Measurements from ENCODE around the gene PSMC2. TPM values are rescaled to one million over a fixed set of nuclear protein-coding genes. Genes with fewer than 3 reads are reported as not detected.

The PSMC2 gene
- polyA plus RNA-seq, 1 donor from 2014 or later = 192 TPM

DNA sequence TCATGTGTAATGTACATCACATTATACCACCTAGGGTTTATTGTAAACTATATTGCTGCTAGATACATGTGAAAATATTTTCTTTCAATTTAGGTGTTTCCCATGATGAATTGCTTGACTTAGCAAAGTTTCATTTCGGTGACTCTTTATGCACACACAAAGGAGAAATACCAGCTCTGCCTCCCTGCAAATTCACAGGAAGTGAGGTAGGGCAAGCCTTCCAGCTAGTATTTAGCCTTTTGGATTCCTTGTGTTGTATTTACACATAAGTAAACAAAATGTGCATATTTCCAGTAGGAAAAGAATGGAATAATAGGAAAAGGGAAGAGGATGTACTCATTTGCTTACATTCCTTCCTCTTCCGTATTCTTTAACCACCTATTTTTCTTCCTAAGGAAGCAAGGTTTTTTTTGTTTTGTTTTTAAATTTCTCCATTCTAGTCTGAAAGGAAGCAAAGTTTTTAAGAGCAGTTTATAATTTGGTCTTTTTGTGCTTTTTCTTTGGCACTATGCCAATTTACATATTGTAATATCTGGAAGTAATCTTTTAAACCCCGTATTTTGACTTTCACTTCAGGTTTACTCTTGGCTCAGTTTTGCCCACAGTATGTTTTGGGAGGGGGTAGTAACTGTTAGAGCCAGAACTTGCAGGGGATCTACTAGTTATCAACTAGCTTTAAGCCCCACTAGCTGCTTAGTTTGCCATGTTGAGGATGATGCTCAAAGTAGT lies 39.8 kb upstream of the PSMC2 start:
- Histone ChIP-seq H3K27ac (ENCODE audit: low read length) (no peak overlapping the region), H3K79me2 (replicated peaks; ENCODE audit: insufficient read depth, low read length) (no peaks in the 10 kb centered on the region), H3K27me3 (ENCODE audit: insufficient read depth, low read depth, low read length) (no peaks in the 10 kb centered on the region), H3F3A (ENCODE audit: insufficient read depth, low read length, poor library complexity, severe bottlenecking) (no peaks in the 10 kb centered on the region), H3K4me3 (ENCODE audit: low read length) (no peak overlapping the region), H3K9ac (ENCODE audit: low read length) (no peak overlapping the region), H3K9me3 (ENCODE audit: low read length) (no peaks in the 10 kb centered on the region), H4K20me1 (ENCODE audit: insufficient read depth) (no peaks in the 10 kb centered on the region), H3K9me2 (ENCODE audit: insufficient read depth, low read length) (no peaks in the 10 kb centered on the region), H2AFZ (ENCODE audit: low read depth, low read length) (no peak overlapping the region), H3K4me2 (ENCODE audit: low read length) (no peak overlapping the region), H3K36me3 (ENCODE audit: insufficient read depth, low read length) (peaks cover 33% of the 10 kb centered on the region)
- TF ChIP-seq SMC3 (conservative IDR thresholded peaks at IDR 0.05; ENCODE audit: poor library complexity) = no peak
- no peak for TF ChIP-seq MXI1 (conservative IDR thresholded peaks at IDR 0.05; ENCODE audit: poor library complexity, severe bottlenecking)
- no peak for TF ChIP-seq EZH2 (IDR thresholded peaks at IDR 0.05; ENCODE audit: borderline replicate concordance, insufficient read depth, low read length, poor library complexity, severe bottlenecking)
- TF ChIP-seq, protein P1, sequence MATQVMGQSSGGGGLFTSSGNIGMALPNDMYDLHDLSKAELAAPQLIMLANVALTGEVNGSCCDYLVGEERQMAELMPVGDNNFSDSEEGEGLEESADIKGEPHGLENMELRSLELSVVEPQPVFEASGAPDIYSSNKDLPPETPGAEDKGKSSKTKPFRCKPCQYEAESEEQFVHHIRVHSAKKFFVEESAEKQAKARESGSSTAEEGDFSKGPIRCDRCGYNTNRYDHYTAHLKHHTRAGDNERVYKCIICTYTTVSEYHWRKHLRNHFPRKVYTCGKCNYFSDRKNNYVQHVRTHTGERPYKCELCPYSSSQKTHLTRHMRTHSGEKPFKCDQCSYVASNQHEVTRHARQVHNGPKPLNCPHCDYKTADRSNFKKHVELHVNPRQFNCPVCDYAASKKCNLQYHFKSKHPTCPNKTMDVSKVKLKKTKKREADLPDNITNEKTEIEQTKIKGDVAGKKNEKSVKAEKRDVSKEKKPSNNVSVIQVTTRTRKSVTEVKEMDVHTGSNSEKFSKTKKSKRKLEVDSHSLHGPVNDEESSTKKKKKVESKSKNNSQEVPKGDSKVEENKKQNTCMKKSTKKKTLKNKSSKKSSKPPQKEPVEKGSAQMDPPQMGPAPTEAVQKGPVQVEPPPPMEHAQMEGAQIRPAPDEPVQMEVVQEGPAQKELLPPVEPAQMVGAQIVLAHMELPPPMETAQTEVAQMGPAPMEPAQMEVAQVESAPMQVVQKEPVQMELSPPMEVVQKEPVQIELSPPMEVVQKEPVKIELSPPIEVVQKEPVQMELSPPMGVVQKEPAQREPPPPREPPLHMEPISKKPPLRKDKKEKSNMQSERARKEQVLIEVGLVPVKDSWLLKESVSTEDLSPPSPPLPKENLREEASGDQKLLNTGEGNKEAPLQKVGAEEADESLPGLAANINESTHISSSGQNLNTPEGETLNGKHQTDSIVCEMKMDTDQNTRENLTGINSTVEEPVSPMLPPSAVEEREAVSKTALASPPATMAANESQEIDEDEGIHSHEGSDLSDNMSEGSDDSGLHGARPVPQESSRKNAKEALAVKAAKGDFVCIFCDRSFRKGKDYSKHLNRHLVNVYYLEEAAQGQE (IDR thresholded peaks at IDR 0.05; ENCODE audit: borderline replicate concordance) = no peak
- TF ChIP-seq, protein P2, sequence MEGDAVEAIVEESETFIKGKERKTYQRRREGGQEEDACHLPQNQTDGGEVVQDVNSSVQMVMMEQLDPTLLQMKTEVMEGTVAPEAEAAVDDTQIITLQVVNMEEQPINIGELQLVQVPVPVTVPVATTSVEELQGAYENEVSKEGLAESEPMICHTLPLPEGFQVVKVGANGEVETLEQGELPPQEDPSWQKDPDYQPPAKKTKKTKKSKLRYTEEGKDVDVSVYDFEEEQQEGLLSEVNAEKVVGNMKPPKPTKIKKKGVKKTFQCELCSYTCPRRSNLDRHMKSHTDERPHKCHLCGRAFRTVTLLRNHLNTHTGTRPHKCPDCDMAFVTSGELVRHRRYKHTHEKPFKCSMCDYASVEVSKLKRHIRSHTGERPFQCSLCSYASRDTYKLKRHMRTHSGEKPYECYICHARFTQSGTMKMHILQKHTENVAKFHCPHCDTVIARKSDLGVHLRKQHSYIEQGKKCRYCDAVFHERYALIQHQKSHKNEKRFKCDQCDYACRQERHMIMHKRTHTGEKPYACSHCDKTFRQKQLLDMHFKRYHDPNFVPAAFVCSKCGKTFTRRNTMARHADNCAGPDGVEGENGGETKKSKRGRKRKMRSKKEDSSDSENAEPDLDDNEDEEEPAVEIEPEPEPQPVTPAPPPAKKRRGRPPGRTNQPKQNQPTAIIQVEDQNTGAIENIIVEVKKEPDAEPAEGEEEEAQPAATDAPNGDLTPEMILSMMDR (IDR thresholded peaks at IDR 0.05; ENCODE audit: poor library complexity, severe bottlenecking) = no peak
- TF ChIP-seq POLR2AphosphoS5 (IDR thresholded peaks at IDR 0.05) = no peak
- TF ChIP-seq EP300 (conservative IDR thresholded peaks at IDR 0.05; ENCODE audit: poor library complexity, severe bottlenecking) = no peak
- TF ChIP-seq TAF1 (IDR thresholded peaks at IDR 0.05; ENCODE audit: low read depth) = no peak
- TF ChIP-seq RAD21 (conservative IDR thresholded peaks at IDR 0.05) = no peak

DNA sequence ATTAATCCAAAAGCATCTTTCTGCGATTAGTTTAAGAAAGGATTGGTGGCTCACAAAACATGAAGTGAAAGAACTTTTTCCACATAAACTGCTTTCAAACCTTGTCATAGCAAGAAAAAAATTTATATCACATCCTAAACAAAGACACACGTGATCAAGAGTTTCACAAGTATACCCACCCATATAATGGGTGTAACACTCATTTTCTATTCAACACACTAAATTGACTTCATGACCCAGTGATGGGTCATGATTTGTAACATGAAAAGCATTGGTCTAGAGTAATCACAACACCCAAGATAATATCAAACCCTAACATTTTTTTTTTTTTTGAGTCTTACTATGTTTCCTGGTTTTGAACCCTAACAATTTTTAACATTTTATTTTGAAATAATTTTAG lies 32.6 kb upstream of the PSMC2 start:
- Histone ChIP-seq H3K9me2 (ENCODE audit: insufficient read depth, low read length) (no peaks in the 10 kb centered on the region), H3K27me3 (ENCODE audit: insufficient read depth, low read depth, low read length) (no peaks in the 10 kb centered on the region), H3K79me2 (replicated peaks; ENCODE audit: insufficient read depth, low read length) (no peaks in the 10 kb centered on the region), H3K4me2 (ENCODE audit: low read length) (no peak overlapping the region), H3K36me3 (ENCODE audit: insufficient read depth, low read length) (peaks cover 35% of the 10 kb centered on the region), H3K9me3 (ENCODE audit: low read length) (no peaks in the 10 kb centered on the region), H3K4me3 (ENCODE audit: low read length) (no peak overlapping the region), H3F3A (ENCODE audit: insufficient read depth, low read length, poor library complexity, severe bottlenecking) (no peaks in the 10 kb centered on the region), H3K27ac (ENCODE audit: low read length) (no peak overlapping the region), H2AFZ (ENCODE audit: low read depth, low read length) (no peak overlapping the region), H4K20me1 (ENCODE audit: insufficient read depth) (no peaks in the 10 kb centered on the region), H3K9ac (ENCODE audit: low read length) (no peak overlapping the region)
- no peak for TF ChIP-seq MXI1 (conservative IDR thresholded peaks at IDR 0.05; ENCODE audit: poor library complexity, severe bottlenecking)
- TF ChIP-seq SMC3 (conservative IDR thresholded peaks at IDR 0.05; ENCODE audit: poor library complexity) = no peak
- TF ChIP-seq, protein P2 (IDR thresholded peaks at IDR 0.05; ENCODE audit: poor library complexity, severe bottlenecking) = no peak
- TF ChIP-seq RAD21 (conservative IDR thresholded peaks at IDR 0.05) = no peak
- no peak for TF ChIP-seq EZH2 (IDR thresholded peaks at IDR 0.05; ENCODE audit: borderline replicate concordance, insufficient read depth, low read length, poor library complexity, severe bottlenecking)
- no peak for TF ChIP-seq TAF1 (IDR thresholded peaks at IDR 0.05; ENCODE audit: low read depth)
- no peak for TF ChIP-seq POLR2AphosphoS5 (IDR thresholded peaks at IDR 0.05)
- TF ChIP-seq, protein P1 (IDR thresholded peaks at IDR 0.05; ENCODE audit: borderline replicate concordance) = no peak
- TF ChIP-seq EP300 (conservative IDR thresholded peaks at IDR 0.05; ENCODE audit: poor library complexity, severe bottlenecking) = no peak

Measured in neural cell (in vitro differentiated cells).